Fibroblast of lung (primary cell): ENCODE data around the gene CLEC4D. TPM values are rescaled to one million over a fixed set of nuclear protein-coding genes. Genes with fewer than 3 reads are reported as not detected.

Source experiments
- DNase-seq, 2 donors: peaks; one replicate each; pipeline versions ENCODE4 v3.0.0 to v3.0.0-alpha.2; 2010; ENCODE audit warnings: low read depth in 2 of 2
- H2AFZ ChIP-seq: 2 replicates; pipeline ENCODE4 v1.5.1; 2012; ENCODE audit warnings: low read length, control low read depth, inconsistent platforms
- H3K27ac ChIP-seq: 2 replicates; pipeline ENCODE4 v1.5.1; 2011; ENCODE audit warnings: low read length, control low read depth; ENCODE audit not compliant: insufficient read depth
- H3K27me3 ChIP-seq: 2 replicates; pipeline ENCODE4 v1.5.1; 2011; ENCODE audit warnings: mild to moderate bottlenecking, low read length; ENCODE audit not compliant: control insufficient read depth, insufficient read depth
- H3K36me3 ChIP-seq: 2 replicates; pipeline ENCODE4 v1.5.1; 2011; ENCODE audit warnings: low read length; ENCODE audit not compliant: control insufficient read depth, insufficient read depth
- H3K4me1 ChIP-seq: 2 replicates; pipeline ENCODE4 v1.5.1; 2011; ENCODE audit warnings: low read length; ENCODE audit not compliant: control insufficient read depth, insufficient read depth; ENCODE audit errors: extremely low read depth
- H3K4me2 ChIP-seq: 2 replicates; pipeline ENCODE4 v1.5.1; 2011; ENCODE audit warnings: low read length, control low read depth; ENCODE audit not compliant: insufficient read depth; ENCODE audit errors: extremely low read depth
- H3K4me3 ChIP-seq, 4 experiments: fragments of 200-600 bp in 1 of 4; sonication (generic) in 1 of 4; replicated peaks in 1 of 4; 2 replicates each; pipeline ENCODE4 v1.5.1; 2011 to 2016; ENCODE audit warnings: low read length in 4 of 4, low read depth in 3 of 4, mild to moderate bottlenecking in 3 of 4, control low read depth in 2 of 4, inconsistent platforms in 1 of 4, mixed read lengths in 1 of 4; ENCODE audit not compliant: insufficient read depth in 1 of 4; ENCODE audit errors: control extremely low read depth in 1 of 4
- H3K79me2 ChIP-seq: 2 replicates; pipeline ENCODE4 v1.5.1; 2012; ENCODE audit warnings: mild to moderate bottlenecking, low read length, inconsistent platforms; ENCODE audit not compliant: control insufficient read depth, insufficient read depth
- H3K9ac ChIP-seq: 2 replicates; pipeline ENCODE4 v1.5.1; 2011; ENCODE audit warnings: mild to moderate bottlenecking, low read length, control low read depth; ENCODE audit not compliant: insufficient read depth
- H3K9me3 ChIP-seq: 2 replicates; pipeline ENCODE4 v1.5.1; 2012; ENCODE audit warnings: low read depth, low read length; ENCODE audit not compliant: control insufficient read depth, insufficient read depth
- H4K20me1 ChIP-seq: 2 replicates; pipeline ENCODE4 v1.5.1; 2011; ENCODE audit warnings: low read length; ENCODE audit not compliant: control insufficient read depth, insufficient read depth; ENCODE audit errors: extremely low read depth
- CTCF ChIP-seq, 2 donors: IDR thresholded peaks in 1 of 2; conservative IDR thresholded peaks in 1 of 2; 1 replicate in 1 of 2; 2 replicates in 1 of 2; pipeline ENCODE4 v1.5.1; 2011 to 2012; ENCODE audit warnings: low read length in 2 of 2, control low read depth in 1 of 2, inconsistent platforms in 1 of 2, low read depth in 1 of 2, mild to moderate bottlenecking in 1 of 2
- EZH2 ChIP-seq: IDR thresholded peaks from 2 replicates; pipeline ENCODE4 v1.5.1; 2012; ENCODE audit warnings: low read length, control low read depth, mild to moderate bottlenecking; ENCODE audit errors: missing control alignments
- polyA plus RNA-seq, 2 donors: library from polyadenylated mRNA; depleted of rRNA in 1 of 2; stranded (reverse) in 1 of 2; unstranded in 1 of 2; fragments of >200 nt; gene quantifications; 2 replicates each; pipeline ENCODE4 v1.2.1, GENCODE V29; 2011 to 2012; ENCODE audit warnings: missing spikeins in 1 of 2
- total RNA-seq: library from RNA; depleted of rRNA; stranded (reverse); fragments of >200 nt; gene quantifications from 2 replicates; pipeline ENCODE4 v1.2.1, GENCODE V29; 2014

Gene CLEC4D
- total and polyA plus RNA-seq, 2 donors (not counting 1 experiment from before 2014, with no cell fraction given): not detected

- Histone ChIP-seq H2AFZ (no peak overlapping the region), H4K20me1 (no peaks in the 10 kb centered on the region), H3K27me3 (no peaks in the 10 kb centered on the region), H3K36me3 (no peaks in the 10 kb centered on the region), H3K27ac (no peak overlapping the region), H3K4me1 (no peaks in the 10 kb centered on the region), H3K9ac (no peak overlapping the region), H3K4me2 (no peak overlapping the region), H3K9me3 (no peaks in the 10 kb centered on the region), H3K79me2 (no peaks in the 10 kb centered on the region), H3K4me3 (no peak overlapping the region)
- TF ChIP-seq CTCF (conservative IDR thresholded peaks at IDR 0.05 in 1 of 2, IDR thresholded peaks at IDR 0.05 in 1 of 2; ENCODE audit: low read depth in 1 of 2, low read length in 2 of 2) (no peak), EZH2 (no peak)
- DNase-seq: no peak
These were observed 4.7 kb downstream of the CLEC4D start for GRCh38 chr12:8517971-8518370.

GRCh38 chr12:8519171-8519570 is 5.9 kb downstream of the CLEC4D start:
- H4K20me1 ChIP-seq: no peaks in the 10 kb centered on the region

More at GRCh38 chr12:8519171-8519570, 5.9 kb downstream of the CLEC4D start:
- Histone ChIP-seq H3K4me1 (no peaks in the 10 kb centered on the region), H3K79me2 (no peaks in the 10 kb centered on the region), H2AFZ (no peak overlapping the region), H3K9ac (no peak overlapping the region), H3K9me3 (no peaks in the 10 kb centered on the region), H3K27ac (no peak overlapping the region), H3K4me2 (no peak overlapping the region), H3K27me3 (no peaks in the 10 kb centered on the region), H3K36me3 (no peaks in the 10 kb centered on the region), H3K4me3 (no peak overlapping the region)
- TF ChIP-seq CTCF (conservative IDR thresholded peaks at IDR 0.05 in 1 of 2, IDR thresholded peaks at IDR 0.05 in 1 of 2; ENCODE audit: low read depth in 1 of 2, low read length in 2 of 2): no peak
- TF ChIP-seq EZH2: no peak
- DNase-seq: no peak
